ENCODE measurements around the gene SYT17.

The SYT17 gene

GRCh38 chr16:19174478-19174877, 6.4 kb downstream of the SYT17 start:
- no peak overlapping the region for H3K4me3 ChIP-seq (ENCODE audit: low read depth in 1 of 2, low read length in 2 of 2)
- no peak overlapping the region for H2AFZ ChIP-seq (ENCODE audit: low read depth, low read length)
- DNase-seq (no peak), ATAC-seq (ENCODE audit: insufficient read depth, low read depth) (no peak)
- H3K4me1 ChIP-seq (ENCODE audit: insufficient read depth, low read length), result no peaks in the 10 kb centered on the region
- TF ChIP-seq CTCF (IDR thresholded peaks at IDR 0.05; ENCODE audit: borderline replicate concordance, extremely low read depth, low read length, poor library complexity, severe bottlenecking) (no peak), EZH2 (IDR thresholded peaks at IDR 0.05; ENCODE audit: borderline replicate concordance, low read depth, low read length, severe bottlenecking) (no peak)
- H3K27ac ChIP-seq (ENCODE audit: low read length), result no peak overlapping the region
- H4K20me1 ChIP-seq (ENCODE audit: insufficient read depth, low read length), result no peaks in the 10 kb centered on the region
- no peak overlapping the region for H3K4me2 ChIP-seq (ENCODE audit: insufficient read depth, low read length)
- H3K36me3 ChIP-seq (ENCODE audit: insufficient read depth, low read length), result no peaks in the 10 kb centered on the region
- H3K9ac ChIP-seq (ENCODE audit: low read depth, low read length), result no peak overlapping the region
- H3K9me3 ChIP-seq (ENCODE audit: insufficient read depth, low read length, severe bottlenecking), result no peaks in the 10 kb centered on the region
- H3K79me2 ChIP-seq (ENCODE audit: insufficient read depth, low read length), result no peaks in the 10 kb centered on the region
- no peaks in the 10 kb centered on the region for H3K27me3 ChIP-seq (ENCODE audit: insufficient read depth, low read length, poor library complexity)

GRCh38 chr16:19175492-19176262, 7.6 kb downstream of the SYT17 start:
- ATAC-seq (ENCODE audit: insufficient read depth, low read depth) (no peak), DNase-seq (no peak)
- Histone ChIP-seq H2AFZ (ENCODE audit: low read depth, low read length) (no peak overlapping the region), H3K9ac (ENCODE audit: low read depth, low read length) (no peak overlapping the region), H3K4me2 (ENCODE audit: insufficient read depth, low read length) (no peak overlapping the region), H3K36me3 (ENCODE audit: insufficient read depth, low read length) (no peaks in the 10 kb centered on the region), H3K79me2 (ENCODE audit: insufficient read depth, low read length) (no peaks in the 10 kb centered on the region), H3K27me3 (ENCODE audit: insufficient read depth, low read length, poor library complexity) (no peaks in the 10 kb centered on the region), H3K27ac (ENCODE audit: low read length) (no peak overlapping the region), H3K4me3 (ENCODE audit: low read depth in 1 of 2, low read length in 2 of 2) (no peak overlapping the region), H3K4me1 (ENCODE audit: insufficient read depth, low read length) (no peaks in the 10 kb centered on the region), H3K9me3 (ENCODE audit: insufficient read depth, low read length, severe bottlenecking) (no peaks in the 10 kb centered on the region), H4K20me1 (ENCODE audit: insufficient read depth, low read length) (no peaks in the 10 kb centered on the region)
- no peak for TF ChIP-seq EZH2 (IDR thresholded peaks at IDR 0.05; ENCODE audit: borderline replicate concordance, low read depth, low read length, severe bottlenecking)
- TF ChIP-seq CTCF (IDR thresholded peaks at IDR 0.05; ENCODE audit: borderline replicate concordance, extremely low read depth, low read length, poor library complexity, severe bottlenecking), result no peak

GRCh38 chr16:19177111-19177739, 9.2 kb downstream of the SYT17 start:
- H4K20me1 ChIP-seq (ENCODE audit: insufficient read depth, low read length), result no peaks in the 10 kb centered on the region
- no peaks in the 10 kb centered on the region for H3K79me2 ChIP-seq (ENCODE audit: insufficient read depth, low read length)
- no peak overlapping the region for H3K27ac ChIP-seq (ENCODE audit: low read length)
- ATAC-seq (ENCODE audit: insufficient read depth, low read depth), result no peak
- no peaks in the 10 kb centered on the region for H3K4me1 ChIP-seq (ENCODE audit: insufficient read depth, low read length)
- DNase-seq, result no peak
- H3K4me2 ChIP-seq (ENCODE audit: insufficient read depth, low read length), result no peak overlapping the region
- no peak overlapping the region for H3K9ac ChIP-seq (ENCODE audit: low read depth, low read length)
- no peak overlapping the region for H2AFZ ChIP-seq (ENCODE audit: low read depth, low read length)
- H3K36me3 ChIP-seq (ENCODE audit: insufficient read depth, low read length), result no peaks in the 10 kb centered on the region
- no peaks in the 10 kb centered on the region for H3K9me3 ChIP-seq (ENCODE audit: insufficient read depth, low read length, severe bottlenecking)
- no peaks in the 10 kb centered on the region for H3K27me3 ChIP-seq (ENCODE audit: insufficient read depth, low read length, poor library complexity)
- TF ChIP-seq CTCF (IDR thresholded peaks at IDR 0.05; ENCODE audit: borderline replicate concordance, extremely low read depth, low read length, poor library complexity, severe bottlenecking), result no peak
- TF ChIP-seq EZH2 (IDR thresholded peaks at IDR 0.05; ENCODE audit: borderline replicate concordance, low read depth, low read length, severe bottlenecking), result no peak
- no peak overlapping the region for H3K4me3 ChIP-seq (ENCODE audit: low read depth in 1 of 2, low read length in 2 of 2)

Data from DND-41 (cell line).